A549 (cell line): Measurements from ENCODE around the gene TBC1D16. TPM values are rescaled to one million over a fixed set of nuclear protein-coding genes. Genes with fewer than 3 reads are reported as not detected.

ENCODE experiments used
- ATAC-seq, 2 experiments: fragments of 200-7000 bp in 1 of 2; fragments of >200 bp in 1 of 2; cut with Nextera tagmentation in 1 of 2; cut with Tn5 transposase in 1 of 2; 3 replicates each; pipeline versions ENCODE4 v1.8.0 to v1.9.1; 2018 to 2020; ENCODE audit warnings: mild to moderate bottlenecking in 1 of 2, moderate library complexity in 1 of 2
- CTCF ChIA-PET: fragments of 300-600 bp; sonication (Branson Sonifier 250); formaldehyde crosslinking; extraction: SDS; loops from one replicate; lab custom pipeline; 2021; ENCODE audit warnings: antibody characterized with exemption, inconsistent platforms; lab: Yijun Ruan, JAX
- POLR2A ChIA-PET: fragments of 350-600 bp; formaldehyde crosslinking; extraction: SDS; loops from one replicate; lab custom pipeline; 2021; ENCODE audit warnings: antibody characterized with exemption, inconsistent platforms; lab: Yijun Ruan, JAX
- DNase-seq, 2 experiments: peaks; one replicate each; pipeline versions ENCODE4 v3.0.0 to v3.0.0-alpha.2; 2011 to 2016; ENCODE audit warnings: low read depth in 1 of 2, low spot score in 1 of 2
- FAIRE-seq: peaks from 2 replicates; lab custom pipeline; 2011; peaks lifted over from hg19 to GRCh38; lab: Jason Lieb, UNC
- H3K27ac ChIP-seq, 2 experiments: fragments of >200 bp; sonication (Bioruptor Twin); formaldehyde crosslinking; 3 replicates each; pipeline ENCODE4 v1.5.1; 2016 to 2017
- H3K4me1 ChIP-seq: fragments of >200 bp; sonication (Bioruptor Twin); formaldehyde crosslinking; 3 replicates; pipeline ENCODE4 v1.6.1; 2016
- H3K4me2 ChIP-seq: fragments of >200 bp; sonication (Bioruptor Twin); formaldehyde crosslinking; 3 replicates; pipeline ENCODE4 v1.6.1; 2016
- H3K4me3 ChIP-seq: fragments of >200 bp; sonication (Bioruptor Twin); formaldehyde crosslinking; 3 replicates; pipeline ENCODE4 v1.5.1; 2016
- H3K9me3 ChIP-seq: fragments of >200 bp; sonication (Bioruptor Twin); formaldehyde crosslinking; 3 replicates; pipeline ENCODE4 v1.6.1; 2016
- EP300 ChIP-seq, 2 experiments: fragments of >200 bp; sonication (Bioruptor Twin); formaldehyde crosslinking; IDR thresholded peaks; 2 replicates in 1 of 2; 3 replicates in 1 of 2; pipeline ENCODE4 v1.6.1; 2016 to 2017
- ESRRA ChIP-seq: fragments of 150-350 bp; IDR thresholded peaks from 2 replicates; pipeline ENCODE4 v1.6.1; 2014; ENCODE audit warnings: mild to moderate bottlenecking, low read length, borderline replicate concordance
- HDAC2 ChIP-seq: fragments of 200-600 bp; sonication (generic); IDR thresholded peaks from 2 replicates; pipeline ENCODE4 v1.6.1; 2016
- HOXB13 ChIP-seq: fragments of 250-450 bp; sonication (Bioruptor Pico); IDR thresholded peaks from 2 replicates; pipeline ENCODE4 v1.5.0; 2020; ENCODE audit warnings: low read depth, mild to moderate bottlenecking, moderate library complexity
- KDM1A ChIP-seq: fragments of 200-600 bp; sonication (generic); IDR thresholded peaks from 2 replicates; pipeline ENCODE4 v1.6.1; 2016; ENCODE audit warnings: low read depth, mild to moderate bottlenecking
- KDM5A ChIP-seq: fragments of 200-600 bp; sonication (generic); IDR thresholded peaks from 2 replicates; pipeline ENCODE4 v1.6.1; 2016; ENCODE audit warnings: antibody characterized with exemption, mild to moderate bottlenecking
- NFE2L2 ChIP-seq: fragments of 150-350 bp; conservative IDR thresholded peaks from 2 replicates; pipeline ENCODE4 v1.6.1; 2014; ENCODE audit warnings: low read length
- NPAS2 ChIP-seq: fragments of 250-450 bp; sonication (Bioruptor Pico); IDR thresholded peaks from 2 replicates; pipeline ENCODE4 v1.8.0; 2022; ENCODE audit warnings: mild to moderate bottlenecking, moderate library complexity, borderline replicate concordance
- NR3C1 ChIP-seq: fragments of >200 bp; sonication (Bioruptor Twin); formaldehyde crosslinking; IDR thresholded peaks from 3 replicates; pipeline ENCODE4 v1.6.1; 2017
- RARB ChIP-seq: fragments of 250-450 bp; sonication (Bioruptor Pico); IDR thresholded peaks from 2 replicates; pipeline ENCODE4 v1.8.0; 2021; ENCODE audit warnings: mild to moderate bottlenecking, moderate library complexity
- RCOR1 ChIP-seq: fragments of 150-350 bp; IDR thresholded peaks from 2 replicates; pipeline ENCODE4 v1.6.1; 2014; ENCODE audit warnings: antibody characterized with exemption, low read length, low read depth
- SMC3 ChIP-seq: fragments of >200 bp; sonication (Bioruptor Twin); formaldehyde crosslinking; IDR thresholded peaks from 3 replicates; pipeline ENCODE4 v1.6.1; 2018; ENCODE audit warnings: inconsistent platforms
- TP53 ChIP-seq: fragments of 250-450 bp; sonication (Bioruptor Pico); IDR thresholded peaks from 2 replicates; pipeline ENCODE4 v1.5.0; 2021; ENCODE audit warnings: mild to moderate bottlenecking, moderate library complexity
- ZFP36 ChIP-seq: fragments of 450-650 bp; IDR thresholded peaks from 2 replicates; pipeline ENCODE4 v1.6.1; 2014; ENCODE audit warnings: borderline replicate concordance; ENCODE audit not compliant: partially characterized antibody
- ZSCAN20 ChIP-seq: fragments of 250-450 bp; sonication (Bioruptor Pico); IDR thresholded peaks from 2 replicates; pipeline ENCODE4 v1.8.0; 2022; ENCODE audit warnings: mild to moderate bottlenecking, moderate library complexity
- WGBS: methylation state at CpG from one replicate; pipeline ENCODE4 v1.1.6; 2017; ENCODE audit errors: missing lambda C conversion rate; 5-methylcytosine and 5-hydroxymethylcytosine counted together
- polyA plus RNA-seq, 4 experiments: library from polyadenylated mRNA; depleted of rRNA in 3 of 4; stranded (reverse); fragments of >200 nt; fragmentation: RNase III in 1 of 4; extraction: RNeasy Plus Mini Kit Qiagen cat#74134 plus additional on column Dnase treatment in 1 of 4; gene quantifications; 2 replicates in 3 of 4; 3 replicates in 1 of 4; pipeline ENCODE4 v1.2.3, GENCODE V29; 2011 to 2017
- TF ChIP-seq, protein P1 (sequence below): fragments of 250-450 bp; sonication (Bioruptor Pico); IDR thresholded peaks from 2 replicates; pipeline ENCODE4 v1.5.0; 2021; ENCODE audit warnings: mild to moderate bottlenecking, moderate library complexity, borderline replicate concordance
- TF ChIP-seq, protein P2 (sequence below): fragments of 200-600 bp; sonication (generic); IDR thresholded peaks from 2 replicates; pipeline ENCODE4 v1.6.1; 2016; ENCODE audit warnings: antibody characterized with exemption, mild to moderate bottlenecking, moderate library complexity
- TF ChIP-seq, protein P3 (sequence below): fragments of 450-650 bp; IDR thresholded peaks from 2 replicates; pipeline ENCODE4 v1.6.1; 2014; ENCODE audit warnings: antibody characterized with exemption

The TBC1D16 gene
- polyA plus RNA-seq, 2 of the 4 experiments (the other 2 are of a cell fraction): 8.9 to 12.5 TPM

DNA sequence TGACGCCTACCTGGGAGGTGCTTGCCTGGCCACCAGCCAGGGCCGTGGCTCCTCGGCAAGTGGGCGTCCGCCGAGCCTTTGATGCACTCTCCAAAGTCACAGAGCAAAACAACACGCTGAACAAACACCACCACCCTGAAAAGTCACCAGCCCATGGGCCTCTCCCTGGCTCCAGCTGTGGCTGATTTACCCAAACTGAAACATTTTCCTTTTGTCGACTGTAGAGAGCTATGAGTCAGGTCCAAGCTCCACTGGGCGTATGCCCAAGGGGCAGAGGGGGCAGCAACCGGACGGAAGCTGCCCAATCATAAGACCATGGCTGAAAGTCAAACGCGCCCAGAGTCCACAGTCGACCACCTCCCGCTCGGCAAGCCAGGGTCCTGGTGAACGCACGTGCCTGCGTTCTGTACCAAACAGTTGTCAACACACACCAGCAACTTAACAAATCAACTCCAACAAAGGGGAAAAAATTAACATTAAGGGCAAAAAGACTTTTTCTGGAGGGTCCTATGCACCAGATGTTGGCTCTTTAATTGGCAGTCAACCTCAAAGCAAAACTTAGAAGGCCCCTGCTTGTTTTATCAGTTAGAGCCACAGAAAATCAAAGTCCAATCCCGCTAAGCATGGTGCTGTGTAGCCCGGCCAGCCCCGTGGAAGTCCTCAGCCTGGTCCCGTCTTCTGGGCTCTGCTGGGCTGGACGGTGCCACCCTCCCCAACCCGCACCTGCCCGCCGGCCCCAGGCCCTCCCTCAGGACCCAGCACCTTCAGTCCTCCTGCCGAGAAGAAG lies 47.3 kb downstream of the TBC1D16 start (continued):
- TF ChIP-seq, protein P1, sequence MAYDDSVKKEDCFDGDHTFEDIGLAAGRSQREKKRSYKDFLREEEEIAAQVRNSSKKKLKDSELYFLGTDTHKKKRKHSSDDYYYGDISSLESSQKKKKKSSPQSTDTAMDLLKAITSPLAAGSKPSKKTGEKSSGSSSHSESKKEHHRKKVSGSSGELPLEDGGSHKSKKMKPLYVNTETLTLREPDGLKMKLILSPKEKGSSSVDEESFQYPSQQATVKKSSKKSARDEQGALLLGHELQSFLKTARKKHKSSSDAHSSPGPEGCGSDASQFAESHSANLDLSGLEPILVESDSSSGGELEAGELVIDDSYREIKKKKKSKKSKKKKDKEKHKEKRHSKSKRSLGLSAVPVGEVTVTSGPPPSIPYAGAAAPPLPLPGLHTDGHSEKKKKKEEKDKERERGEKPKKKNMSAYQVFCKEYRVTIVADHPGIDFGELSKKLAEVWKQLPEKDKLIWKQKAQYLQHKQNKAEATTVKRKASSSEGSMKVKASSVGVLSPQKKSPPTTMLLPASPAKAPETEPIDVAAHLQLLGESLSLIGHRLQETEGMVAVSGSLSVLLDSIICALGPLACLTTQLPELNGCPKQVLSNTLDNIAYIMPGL (CRISPR knock-in tag): no peak
- peak; percentile 29; the same call in 1 of the 3 replicates for TF ChIP-seq SMC3

DNA sequence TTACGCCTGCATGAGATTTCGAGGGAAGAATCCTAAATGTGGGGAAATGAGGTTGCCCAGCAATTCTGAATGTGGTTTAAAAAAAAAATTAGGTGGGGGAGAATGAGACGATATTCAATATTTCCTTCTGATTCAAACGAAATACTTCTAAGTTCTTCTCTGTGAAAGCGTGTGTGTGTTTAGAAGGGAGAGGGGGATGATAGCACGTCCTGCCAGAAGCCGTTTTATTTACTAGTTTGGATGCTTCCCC lies 47.8 kb downstream of the TBC1D16 start:
- peaks cover 72% of the 10 kb centered on the region for H3K4me1 ChIP-seq
- peak overlapping the region; percentile 72 to 89 for H3K27ac ChIP-seq
- H3K4me3 ChIP-seq: peak overlapping the region; percentile 20; the same call in 1 of the 3 replicates
- DNase-seq (no peak), FAIRE-seq (no peak), ATAC-seq (no peak)
- peak overlapping the region; percentile 83 for H3K4me2 ChIP-seq
- POLR2A ChIA-PET: interaction anchor here (1.1 kb wide), 2 partner anchors 144 to 148 kb away, joined by 3 to 11 read pairs; partner anchors contain the start of gene CBX4
- CTCF ChIA-PET: interaction anchor here (0.6 to 6.4 kb wide), 14 partner anchors 12 to 249 kb away, joined by 3 to 42 read pairs (median 4); partner anchors contain the start of genes CBX4 and CBX8
- WGBS: 25% methylated on average over 7 of the region's 7 CpGs
- no peak for TF ChIP-seq TP53
- no peak for TF ChIP-seq NPAS2 (CRISPR knock-in tag)
- no peak for TF ChIP-seq ZFP36
- TF ChIP-seq NR3C1: no peak
- no peak for TF ChIP-seq RARB (CRISPR knock-in tag)
- TF ChIP-seq, protein P2, sequence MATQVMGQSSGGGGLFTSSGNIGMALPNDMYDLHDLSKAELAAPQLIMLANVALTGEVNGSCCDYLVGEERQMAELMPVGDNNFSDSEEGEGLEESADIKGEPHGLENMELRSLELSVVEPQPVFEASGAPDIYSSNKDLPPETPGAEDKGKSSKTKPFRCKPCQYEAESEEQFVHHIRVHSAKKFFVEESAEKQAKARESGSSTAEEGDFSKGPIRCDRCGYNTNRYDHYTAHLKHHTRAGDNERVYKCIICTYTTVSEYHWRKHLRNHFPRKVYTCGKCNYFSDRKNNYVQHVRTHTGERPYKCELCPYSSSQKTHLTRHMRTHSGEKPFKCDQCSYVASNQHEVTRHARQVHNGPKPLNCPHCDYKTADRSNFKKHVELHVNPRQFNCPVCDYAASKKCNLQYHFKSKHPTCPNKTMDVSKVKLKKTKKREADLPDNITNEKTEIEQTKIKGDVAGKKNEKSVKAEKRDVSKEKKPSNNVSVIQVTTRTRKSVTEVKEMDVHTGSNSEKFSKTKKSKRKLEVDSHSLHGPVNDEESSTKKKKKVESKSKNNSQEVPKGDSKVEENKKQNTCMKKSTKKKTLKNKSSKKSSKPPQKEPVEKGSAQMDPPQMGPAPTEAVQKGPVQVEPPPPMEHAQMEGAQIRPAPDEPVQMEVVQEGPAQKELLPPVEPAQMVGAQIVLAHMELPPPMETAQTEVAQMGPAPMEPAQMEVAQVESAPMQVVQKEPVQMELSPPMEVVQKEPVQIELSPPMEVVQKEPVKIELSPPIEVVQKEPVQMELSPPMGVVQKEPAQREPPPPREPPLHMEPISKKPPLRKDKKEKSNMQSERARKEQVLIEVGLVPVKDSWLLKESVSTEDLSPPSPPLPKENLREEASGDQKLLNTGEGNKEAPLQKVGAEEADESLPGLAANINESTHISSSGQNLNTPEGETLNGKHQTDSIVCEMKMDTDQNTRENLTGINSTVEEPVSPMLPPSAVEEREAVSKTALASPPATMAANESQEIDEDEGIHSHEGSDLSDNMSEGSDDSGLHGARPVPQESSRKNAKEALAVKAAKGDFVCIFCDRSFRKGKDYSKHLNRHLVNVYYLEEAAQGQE: no peak
- no peak for TF ChIP-seq HDAC2
- TF ChIP-seq KDM1A: no peak
- TF ChIP-seq, protein P3, sequence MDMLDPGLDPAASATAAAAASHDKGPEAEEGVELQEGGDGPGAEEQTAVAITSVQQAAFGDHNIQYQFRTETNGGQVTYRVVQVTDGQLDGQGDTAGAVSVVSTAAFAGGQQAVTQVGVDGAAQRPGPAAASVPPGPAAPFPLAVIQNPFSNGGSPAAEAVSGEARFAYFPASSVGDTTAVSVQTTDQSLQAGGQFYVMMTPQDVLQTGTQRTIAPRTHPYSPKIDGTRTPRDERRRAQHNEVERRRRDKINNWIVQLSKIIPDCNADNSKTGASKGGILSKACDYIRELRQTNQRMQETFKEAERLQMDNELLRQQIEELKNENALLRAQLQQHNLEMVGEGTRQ: no peak
- no peak for TF ChIP-seq NFE2L2
- TF ChIP-seq ESRRA: no peak
- TF ChIP-seq RCOR1: no peak
- no peak for TF ChIP-seq ZSCAN20 (CRISPR knock-in tag)
- no peak for TF ChIP-seq EP300 (IDR thresholded peaks at IDR 0.05)
- TF ChIP-seq KDM5A: no peak
- no peak for TF ChIP-seq HOXB13 (CRISPR knock-in tag)
- no peaks in the 10 kb centered on the region for H3K9me3 ChIP-seq
